Stomach smooth muscle (tissue), 2 donors: ENCODE data around the gene EMC9.
A peak's percentile ranks its signal among the peaks of the same experiment; 100 is the strongest.

ENCODE experiments used
- H3K27ac ChIP-seq: one replicate; pipeline ENCODE4 v1.7.0; 2013; ENCODE audit warnings: mild to moderate bottlenecking, low read length, inconsistent platforms
- H3K27me3 ChIP-seq, 2 donors: one replicate each; pipeline ENCODE4 v1.7.0; 2013; ENCODE audit warnings: low read length in 2 of 2; ENCODE audit not compliant: insufficient read depth in 2 of 2, control insufficient read depth in 1 of 2
- H3K36me3 ChIP-seq, 2 donors: one replicate each; pipeline ENCODE4 v1.7.0; 2013; ENCODE audit warnings: low read length in 2 of 2; ENCODE audit not compliant: control insufficient read depth in 2 of 2, insufficient read depth in 2 of 2
- H3K4me1 ChIP-seq: one replicate; pipeline ENCODE4 v1.7.0; 2013; ENCODE audit warnings: low read length; ENCODE audit not compliant: control insufficient read depth, insufficient read depth
- H3K4me3 ChIP-seq, 2 donors: one replicate each; pipeline ENCODE4 v1.7.0; 2013; ENCODE audit warnings: low read length in 2 of 2
- H3K9ac ChIP-seq, 2 donors: one replicate each; pipeline ENCODE4 v1.7.0; 2013; ENCODE audit warnings: low read length in 2 of 2, mild to moderate bottlenecking in 1 of 2
- H3K9me3 ChIP-seq, 2 donors: one replicate each; pipeline ENCODE4 v1.7.0; 2013; ENCODE audit warnings: low read length in 2 of 2; ENCODE audit not compliant: control insufficient read depth in 2 of 2
- donor health status: healthy.
- donor health status: Pancreatic carcinoma.

Gene EMC9

DNA sequence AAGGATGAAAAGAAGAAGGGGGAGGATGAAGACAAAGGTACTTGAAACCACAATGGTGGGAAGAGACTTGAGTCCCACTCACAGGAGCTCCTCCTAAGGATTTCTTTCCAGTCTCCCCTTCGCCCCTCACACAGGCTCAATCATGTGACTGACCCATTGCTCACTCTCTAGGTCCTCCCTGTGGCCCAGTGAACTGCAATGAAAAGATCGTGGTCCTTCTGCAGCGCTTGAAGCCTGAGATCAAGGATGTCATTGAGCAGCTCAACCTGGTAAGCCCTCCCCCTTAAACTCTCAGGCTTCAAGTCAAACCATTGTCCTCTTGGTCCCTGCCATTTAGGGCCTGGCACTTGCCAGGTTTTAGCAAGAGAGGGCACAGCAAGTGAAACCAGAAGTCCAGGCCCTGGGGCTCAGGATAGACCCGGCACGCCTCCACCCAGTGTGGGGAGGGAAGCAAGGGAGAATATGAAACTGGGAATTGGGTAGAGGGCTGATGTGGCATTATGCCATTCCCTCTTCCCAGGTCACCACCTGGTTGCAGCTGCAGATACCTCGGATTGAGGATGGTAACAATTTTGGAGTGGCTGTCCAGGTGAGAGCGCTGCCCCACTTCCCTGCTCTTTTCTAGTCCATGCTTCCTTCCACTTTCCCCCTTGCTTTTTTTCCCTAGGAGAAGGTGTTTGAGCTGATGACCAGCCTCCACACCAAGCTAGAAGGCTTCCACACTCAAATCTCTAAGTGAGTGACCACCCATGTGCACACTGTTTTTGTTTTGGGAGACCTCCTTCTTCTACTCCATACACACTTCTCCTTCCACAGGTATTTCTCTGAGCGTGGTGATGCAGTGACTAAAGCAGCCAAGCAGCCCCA, 3.6 kb downstream of the EMC9 start:
- Histone ChIP-seq H3K9me3 (no peaks in the 10 kb centered on the region), H3K27me3 (no peaks in the 10 kb centered on the region), H3K9ac (no peak overlapping the region), H3K36me3 (peaks cover 21 to 22% of the 10 kb centered on the region in 2 donors), H3K4me1 (peaks cover 47% of the 10 kb centered on the region), H3K4me3 (peak overlapping the region in 1 of 2 donors; percentile 51), H3K27ac (peak overlapping the region; percentile 74)

DNA sequence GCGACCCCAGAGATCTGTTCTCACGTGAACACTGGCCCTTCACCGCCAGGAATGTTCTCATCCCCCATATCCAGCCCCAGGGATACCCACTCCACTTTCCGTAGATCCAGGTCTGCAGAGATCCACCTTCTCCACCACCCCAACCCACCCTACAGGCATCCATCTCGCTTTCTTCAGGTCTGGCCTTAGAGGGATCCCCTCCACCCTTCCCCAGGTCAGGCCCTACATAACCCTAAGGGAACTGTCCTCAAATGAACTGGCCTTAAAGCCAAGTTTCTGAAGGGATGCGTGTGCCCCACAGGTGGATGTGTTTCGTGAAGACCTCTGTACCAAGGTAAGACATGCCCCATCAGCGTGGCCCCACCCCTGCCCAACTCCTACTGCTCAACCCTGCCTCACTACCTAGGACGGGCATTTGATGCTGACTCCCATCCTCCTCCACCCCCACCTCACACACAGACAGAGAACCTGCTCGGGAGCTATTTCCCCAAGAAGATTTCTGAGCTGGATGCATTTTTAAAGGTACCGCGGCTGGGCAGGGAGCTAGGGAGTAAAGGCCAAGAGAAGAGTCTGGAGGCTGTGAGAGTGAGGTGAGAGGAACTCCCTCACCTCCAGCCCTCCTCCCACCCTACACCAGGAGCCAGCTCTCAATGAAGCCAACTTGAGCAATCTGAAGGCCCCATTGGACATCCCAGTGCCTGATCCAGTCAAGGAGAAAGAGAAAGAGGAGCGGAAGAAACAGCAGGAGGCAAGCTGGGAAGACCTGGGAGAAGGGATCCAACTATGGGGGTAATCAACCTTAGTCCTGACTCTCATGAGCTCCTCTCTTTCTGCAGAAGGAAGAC, 4.5 kb downstream of the EMC9 start:
- Histone ChIP-seq H3K4me1 (peaks cover 43% of the 10 kb centered on the region), H3K27ac (peak overlapping the region; percentile 74), H3K9me3 (no peaks in the 10 kb centered on the region), H3K27me3 (no peaks in the 10 kb centered on the region), H3K36me3 (peaks cover 21 to 22% of the 10 kb centered on the region in 2 donors), H3K4me3 (peak overlapping the region; percentile 51 to 87), H3K9ac (peak overlapping the region; percentile 61 to 75)

DNA sequence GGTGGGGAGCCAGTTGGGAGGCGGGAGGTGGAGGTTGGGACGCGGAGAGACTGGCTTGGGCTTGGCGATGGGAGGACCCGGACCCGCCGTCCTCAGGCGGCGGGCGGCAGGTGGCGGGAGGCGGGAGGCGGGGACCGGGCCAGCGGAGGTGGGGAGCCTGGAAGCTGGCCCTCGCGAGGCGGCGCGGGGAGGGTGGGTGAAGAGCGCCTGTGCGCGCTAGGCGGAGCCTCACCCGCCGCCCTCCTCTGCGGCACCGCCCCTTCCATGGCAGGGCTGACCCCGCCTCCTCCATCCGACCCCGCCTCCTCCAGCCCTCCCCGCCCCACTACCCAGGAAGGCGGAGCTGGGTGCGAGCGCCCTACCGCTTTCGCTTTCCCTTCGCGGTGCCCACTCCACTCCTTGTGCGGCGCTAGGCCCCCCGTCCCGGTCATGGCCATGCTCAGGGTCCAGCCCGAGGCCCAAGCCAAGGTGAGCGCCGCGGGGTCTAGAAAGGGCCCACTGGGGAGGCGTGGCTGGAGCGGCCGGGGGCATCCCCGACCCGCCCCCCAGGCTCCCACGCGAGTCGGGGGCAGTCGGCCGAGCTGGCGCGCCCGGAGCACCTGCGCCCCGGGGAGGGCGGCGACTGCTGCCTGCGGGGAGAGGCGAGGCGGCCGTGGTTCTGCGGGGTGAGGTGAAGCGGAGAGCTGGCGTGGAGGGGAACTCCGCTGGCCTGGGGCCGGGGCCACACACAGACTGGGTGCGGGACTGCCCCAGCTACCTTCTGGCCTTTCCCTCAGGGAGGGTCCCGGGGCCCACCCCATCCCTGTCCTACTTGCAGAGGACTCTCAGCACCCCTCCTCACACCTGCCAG, 5.3 kb downstream of the EMC9 start, which contains the start of gene PSME1:
TSS of gene PSME1 (plus strand) at position 361 of the 850 bp plus-strand sequence. CDS start at position 430, 69 bp downstream.
- Histone ChIP-seq H3K36me3 (peaks cover 21 to 22% of the 10 kb centered on the region in 2 donors), H3K27ac (peak within 1 kb of the TSS; percentile 74), H3K4me3 (peak within 1 kb of the TSS; percentile 70 to 87), H3K9me3 (no peaks in the 10 kb centered on the region), H3K27me3 (no peaks in the 10 kb centered on the region), H3K4me1 (peaks cover 40% of the 10 kb centered on the region), H3K9ac (peak within 1 kb of the TSS; percentile 63 to 75)

DNA sequence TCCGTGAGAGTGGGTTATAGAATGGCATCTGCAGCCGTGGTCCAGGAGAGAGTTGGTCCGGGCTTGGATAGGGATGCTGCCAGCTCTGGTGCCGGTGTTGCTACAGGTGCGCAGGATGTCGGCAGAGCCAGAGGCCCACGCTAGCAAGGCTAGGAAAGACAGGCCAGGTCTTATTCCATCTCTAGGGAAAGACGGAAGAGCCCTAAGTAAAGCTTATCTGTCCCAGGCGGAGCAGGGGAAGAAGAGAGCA, 5.9 kb downstream of the EMC9 start:
- Histone ChIP-seq H3K4me1 (peaks cover 34% of the 10 kb centered on the region), H3K27ac (peak overlapping the region; percentile 58), H3K4me3 (peak overlapping the region; percentile 70 to 87), H3K27me3 (no peaks in the 10 kb centered on the region), H3K9ac (peak overlapping the region; percentile 63 to 73), H3K36me3 (peaks cover 21 to 22% of the 10 kb centered on the region in 2 donors), H3K9me3 (no peaks in the 10 kb centered on the region)

DNA sequence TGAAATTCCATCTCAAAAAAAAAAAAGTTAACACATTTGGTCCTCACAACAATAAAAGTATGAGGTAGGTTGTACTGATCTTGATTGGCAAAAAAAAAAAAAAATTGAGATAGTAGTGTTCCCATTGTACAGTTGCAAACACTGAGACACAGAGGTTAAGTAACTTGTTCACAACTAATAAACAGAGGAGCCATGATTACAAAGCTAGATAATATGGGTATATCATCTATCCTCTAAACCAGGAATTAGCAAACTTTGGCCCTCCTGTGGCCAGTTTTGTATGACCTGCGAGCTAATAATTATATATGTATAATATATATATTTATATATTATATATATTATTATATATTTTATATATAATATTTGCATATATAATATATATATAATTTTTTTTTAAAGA, 7.7 kb downstream of the EMC9 start:
- H3K27ac ChIP-seq, result no peak overlapping the region
- no peak overlapping the region for H3K9ac ChIP-seq
- no peaks in the 10 kb centered on the region for H3K9me3 ChIP-seq
- no peak overlapping the region for H3K4me3 ChIP-seq
- peaks cover 15% of the 10 kb centered on the region in 2 donors for H3K36me3 ChIP-seq
- no peaks in the 10 kb centered on the region for H3K27me3 ChIP-seq
- peaks cover 28% of the 10 kb centered on the region for H3K4me1 ChIP-seq

DNA sequence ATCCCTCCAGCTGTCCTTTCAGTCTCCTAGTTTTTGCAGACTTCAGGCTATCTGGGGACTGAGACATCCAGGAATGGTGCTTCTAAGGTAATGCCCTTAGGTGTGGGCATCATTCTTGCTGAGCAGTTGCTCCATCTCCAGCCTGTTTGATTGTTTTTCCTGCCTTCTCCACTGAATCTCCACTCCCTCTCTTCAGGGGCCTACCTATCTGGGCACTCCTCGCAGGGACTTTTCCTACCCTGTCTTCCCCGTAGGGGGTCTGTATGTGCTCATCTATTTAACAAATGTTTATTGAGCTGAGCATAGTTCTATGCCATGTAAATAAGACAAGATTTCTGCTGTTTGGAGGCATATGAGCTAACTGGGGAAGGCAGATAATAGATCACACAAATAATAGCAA, 8.4 kb downstream of the EMC9 start:
- Histone ChIP-seq H3K4me3 (no peak overlapping the region), H3K27me3 (no peaks in the 10 kb centered on the region), H3K4me1 (peaks cover 23% of the 10 kb centered on the region), H3K9ac (no peak overlapping the region), H3K36me3 (peaks cover 7 to 8% of the 10 kb centered on the region in 2 donors), H3K9me3 (no peaks in the 10 kb centered on the region), H3K27ac (no peak overlapping the region)

DNA sequence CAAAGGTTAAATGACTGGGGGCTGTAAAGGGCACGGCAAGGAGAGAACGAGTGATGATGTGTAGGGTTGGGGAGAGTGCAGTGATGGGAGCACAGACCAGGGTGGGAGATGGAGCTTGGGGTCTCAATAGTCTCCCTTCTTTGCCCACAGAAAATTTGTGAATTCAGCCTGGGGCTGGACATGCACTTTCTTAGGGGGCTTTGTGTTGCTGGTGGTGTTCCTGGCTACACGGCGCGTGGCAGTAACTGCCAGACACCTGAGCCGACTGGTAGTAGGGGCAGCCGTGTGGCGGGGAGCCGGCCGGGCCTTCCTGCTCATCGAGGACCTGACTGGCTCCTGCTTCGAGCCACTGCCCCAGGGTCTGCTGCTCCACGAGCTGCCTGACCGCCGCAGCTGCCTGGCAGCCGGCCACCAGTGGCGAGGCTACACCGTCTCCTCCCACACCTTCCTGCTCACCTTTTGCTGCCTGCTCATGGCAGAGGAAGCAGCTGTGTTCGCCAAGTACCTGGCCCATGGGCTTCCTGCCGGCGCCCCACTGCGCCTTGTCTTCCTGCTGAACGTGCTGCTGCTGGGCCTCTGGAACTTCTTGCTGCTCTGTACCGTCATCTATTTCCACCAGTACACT, 9.2 kb downstream of the EMC9 start:
- Histone ChIP-seq H3K4me3 (no peak overlapping the region), H3K36me3 (no peaks in the 10 kb centered on the region), H3K27me3 (no peaks in the 10 kb centered on the region), H3K9me3 (no peaks in the 10 kb centered on the region), H3K9ac (no peak overlapping the region), H3K27ac (no peak overlapping the region), H3K4me1 (peaks cover 15% of the 10 kb centered on the region)

DNA sequence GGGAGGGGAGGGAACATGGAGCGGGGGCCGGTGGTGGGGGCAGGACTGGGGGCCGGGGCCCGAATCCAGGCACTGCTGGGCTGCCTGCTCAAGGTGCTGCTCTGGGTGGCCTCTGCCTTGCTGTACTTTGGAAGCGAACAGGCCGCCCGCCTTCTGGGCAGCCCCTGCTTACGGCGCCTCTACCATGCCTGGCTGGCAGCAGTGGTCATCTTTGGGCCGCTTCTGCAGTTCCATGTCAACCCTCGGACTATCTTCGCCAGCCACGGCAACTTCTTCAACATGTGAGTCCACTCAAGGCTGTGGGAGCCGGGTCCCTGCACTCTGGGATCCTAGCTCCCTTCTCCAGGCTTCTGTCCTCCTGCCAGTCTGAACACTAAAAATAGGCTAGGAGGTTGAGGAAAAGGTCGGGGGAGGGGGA, 9.8 kb downstream of the EMC9 start:
- Histone ChIP-seq H3K9ac (no peak overlapping the region), H3K36me3 (no peaks in the 10 kb centered on the region), H3K27ac (no peak overlapping the region), H3K27me3 (no peaks in the 10 kb centered on the region), H3K4me3 (no peak overlapping the region), H3K9me3 (no peaks in the 10 kb centered on the region), H3K4me1 (peaks cover 9% of the 10 kb centered on the region)

DNA sequence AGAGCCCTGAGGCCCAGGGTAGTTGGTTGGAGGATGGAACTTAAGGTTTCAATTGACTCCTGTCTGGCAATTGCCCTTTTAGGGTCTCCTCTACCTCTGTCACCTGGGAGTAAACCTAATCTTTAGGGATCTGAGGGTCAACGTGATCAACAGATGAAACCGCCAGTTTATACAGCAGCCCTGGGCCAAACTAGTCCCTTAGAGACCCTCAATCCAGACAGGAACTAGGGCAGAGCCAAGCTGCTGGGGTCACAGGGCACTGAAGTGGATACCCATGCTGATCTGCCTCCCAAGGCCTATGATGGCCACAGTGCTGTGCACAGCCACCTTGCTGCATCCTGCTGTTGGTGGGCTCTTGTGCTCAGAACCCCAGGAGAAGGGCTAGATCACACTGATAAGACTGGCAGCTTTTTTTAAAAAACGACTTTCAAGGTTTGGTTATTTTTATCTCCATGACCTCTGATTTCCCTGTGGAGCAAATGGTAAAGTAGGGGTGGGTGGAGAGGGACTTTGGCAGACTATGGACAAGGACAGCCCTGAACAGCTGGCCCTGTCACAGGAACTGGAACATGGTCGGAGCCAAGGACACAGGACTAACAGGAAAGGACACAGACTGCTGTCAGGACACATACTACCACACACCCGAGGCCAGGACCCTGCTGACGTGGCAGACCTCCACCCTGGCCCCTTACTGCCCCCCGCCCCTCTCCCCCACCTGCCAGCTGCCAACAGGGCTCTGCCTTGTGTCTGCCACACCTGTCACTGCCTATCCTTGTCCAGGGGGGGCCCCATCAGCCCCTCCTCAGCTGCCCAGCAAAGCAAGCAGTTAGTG, 10.5 kb downstream of the EMC9 start:
- Histone ChIP-seq H3K4me1 (peaks cover 5% of the 10 kb centered on the region), H3K36me3 (no peaks in the 10 kb centered on the region), H3K9ac (no peak overlapping the region), H3K27me3 (no peaks in the 10 kb centered on the region), H3K9me3 (no peaks in the 10 kb centered on the region), H3K27ac (no peak overlapping the region), H3K4me3 (no peak overlapping the region)
